VCaP (cell line): Measurements from ENCODE around the gene BAD.

Experiments
- H3K27ac ChIP-seq: fragments of 450-650 bp; 2 replicates; pipeline ENCODE4 v1.5.1; 2017
- CTCF ChIP-seq: fragments of 450-650 bp; conservative IDR thresholded peaks from 2 replicates; pipeline ENCODE4 v1.5.1; 2017; ENCODE audit warnings: mild to moderate bottlenecking, moderate library complexity

Gene BAD

GRCh38 chr11:64269540-64270220 lies 14.8 kb downstream of the BAD start:
- peak; percentile 52 for TF ChIP-seq CTCF
- peak overlapping the region; percentile 100 for H3K27ac ChIP-seq

GRCh38 chr11:64268893-64269539 lies 15.4 kb downstream of the BAD start:
- peak overlapping the region; percentile 100 for H3K27ac ChIP-seq
- no peak for TF ChIP-seq CTCF

GRCh38 chr11:64268025-64268892 lies 16.2 kb downstream of the BAD start:
- TF ChIP-seq CTCF = no peak

GRCh38 chr11:64267207-64267945 lies 17.1 kb downstream of the BAD start:
- H3K27ac ChIP-seq = peak overlapping the region; percentile 100
- no peak for TF ChIP-seq CTCF

More at GRCh38 chr11:64268025-64268892, 16.2 kb downstream of the BAD start:
- H3K27ac ChIP-seq = peak overlapping the region; percentile 100

- TF ChIP-seq CTCF = no peak
- H3K27ac ChIP-seq = peak overlapping the region; percentile 100
These were observed 18.1 kb downstream of the BAD start for GRCh38 chr11:64266339-64266738.

- TF ChIP-seq CTCF = no peak
- peak overlapping the region; percentile 100 for H3K27ac ChIP-seq
These were observed 19.0 kb downstream of the BAD start for GRCh38 chr11:64265176-64266160.
